HepG2 (cell line): ENCODE results near the gene SAMD10. TPM values are rescaled to one million over a fixed set of nuclear protein-coding genes. Genes with fewer than 3 reads are reported as not detected.

ENCODE experiments used
- GPBP1L1 ChIP-seq: sonication (generic); formaldehyde crosslinking; IDR thresholded peaks from 2 replicates; pipeline ENCODE4 v1.5.0; 2020; ENCODE audit warnings: mild to moderate bottlenecking, missing genetic modification reagents
- HNF4G ChIP-seq, 2 experiments: sonication (generic) in 1 of 2; formaldehyde crosslinking in 1 of 2; IDR thresholded peaks; 2 replicates each; pipeline versions ENCODE4 v1.4.0 to v1.6.1; 2011 to 2020; ENCODE audit warnings: borderline replicate concordance in 2 of 2, low read depth in 2 of 2, mild to moderate bottlenecking in 2 of 2, low read length in 1 of 2, missing genetic modification reagents in 1 of 2, moderate library complexity in 1 of 2
- ISL2 ChIP-seq: sonication (generic); formaldehyde crosslinking; IDR thresholded peaks from 2 replicates; pipeline ENCODE4 v1.5.0; 2020; ENCODE audit warnings: missing genetic modification reagents
- KAT7 ChIP-seq: IDR thresholded peaks from 2 replicates; pipeline ENCODE4 v1.6.1; 2018; ENCODE audit warnings: borderline replicate concordance, missing compliant biosample characterization
- KDM4B ChIP-seq: sonication (generic); formaldehyde crosslinking; IDR thresholded peaks from 2 replicates; pipeline ENCODE4 v1.4.0; 2020; ENCODE audit warnings: missing genetic modification reagents
- KLF12 ChIP-seq: sonication (generic); formaldehyde crosslinking; IDR thresholded peaks from 2 replicates; pipeline ENCODE4 v1.4.0; 2020; ENCODE audit warnings: missing genetic modification reagents, borderline replicate concordance
- KLF6 ChIP-seq: IDR thresholded peaks from 2 replicates; pipeline ENCODE4 v1.8.0; 2016; ENCODE audit warnings: missing biosample characterization, missing genetic modification reagents
- MEIS1 ChIP-seq: sonication (generic); formaldehyde crosslinking; IDR thresholded peaks from 2 replicates; pipeline ENCODE4 v1.9.0; 2021; ENCODE audit warnings: mild to moderate bottlenecking, missing genetic modification reagents, moderate library complexity, borderline replicate concordance
- NRL ChIP-seq: sonication (generic); formaldehyde crosslinking; IDR thresholded peaks from 2 replicates; pipeline ENCODE4 v1.5.0; 2020; ENCODE audit warnings: missing genetic modification reagents, mild to moderate bottlenecking, moderate library complexity, borderline replicate concordance
- PAF1 ChIP-seq: IDR thresholded peaks from 2 replicates; pipeline ENCODE4 v1.6.1; 2016; ENCODE audit warnings: missing genetic modification reagents, missing compliant biosample characterization
- REPIN1 ChIP-seq: sonication (generic); formaldehyde crosslinking; IDR thresholded peaks from 2 replicates; pipeline ENCODE4 v1.8.0; 2022; ENCODE audit warnings: missing genetic modification reagents, low read depth, mild to moderate bottlenecking, borderline replicate concordance
- SP5 ChIP-seq: IDR thresholded peaks from 2 replicates; pipeline ENCODE4 v1.6.1; 2016; ENCODE audit warnings: low read depth, borderline replicate concordance
- STAT6 ChIP-seq: sonication (generic); formaldehyde crosslinking; IDR thresholded peaks from 2 replicates; pipeline ENCODE4 v1.4.0; 2020; ENCODE audit warnings: missing genetic modification reagents, mild to moderate bottlenecking, borderline replicate concordance
- TBP ChIP-seq: sonication (generic); formaldehyde crosslinking; IDR thresholded peaks from 2 replicates; pipeline ENCODE4 v1.5.0; 2020; ENCODE audit warnings: missing genetic modification reagents
- TOPORS ChIP-seq: sonication (generic); formaldehyde crosslinking; IDR thresholded peaks from 2 replicates; pipeline ENCODE4 v1.8.0; 2023; ENCODE audit warnings: mild to moderate bottlenecking, missing genetic modification reagents
- ZBED4 ChIP-seq: sonication (generic); formaldehyde crosslinking; IDR thresholded peaks from 2 replicates; pipeline ENCODE4 v1.4.0; 2020; ENCODE audit warnings: missing genetic modification reagents, borderline replicate concordance
- ZBTB3 ChIP-seq: sonication (generic); formaldehyde crosslinking; IDR thresholded peaks from 2 replicates; pipeline ENCODE4 v1.4.0; 2020; ENCODE audit warnings: low read depth, mild to moderate bottlenecking, moderate library complexity, missing genetic modification reagents, borderline replicate concordance
- ZFP90 ChIP-seq: sonication (generic); formaldehyde crosslinking; IDR thresholded peaks from 2 replicates; pipeline ENCODE4 v1.8.0; 2022; ENCODE audit warnings: missing genetic modification reagents, mild to moderate bottlenecking, inconsistent platforms, borderline replicate concordance
- ZNF761 ChIP-seq: sonication (generic); formaldehyde crosslinking; conservative IDR thresholded peaks from 2 replicates; pipeline ENCODE4 v1.4.0; 2020; ENCODE audit warnings: mild to moderate bottlenecking, missing genetic modification reagents
- ZNF790 ChIP-seq: sonication (generic); formaldehyde crosslinking; IDR thresholded peaks from 2 replicates; pipeline ENCODE4 v1.8.0; 2022; ENCODE audit warnings: missing genetic modification reagents, mild to moderate bottlenecking, borderline replicate concordance
- polyA plus RNA-seq, 8 experiments: library from polyadenylated mRNA; depleted of rRNA in 3 of 8; stranded (reverse) in 7 of 8; unstranded in 1 of 8; fragments of >200 nt; fragmentation: Illumina TruSeq in 4 of 8; extraction: Trizol in 4 of 8; gene quantifications; 2 replicates each; pipeline versions ENCODE4 v1.2.1 to v1.2.3, GENCODE V29; 2011 to 2016; ENCODE audit warnings: low read depth in 4 of 8, missing spikeins in 1 of 8, mixed read lengths in 1 of 8; ENCODE audit not compliant: insufficient read depth in 1 of 8
- total RNA-seq, 5 experiments: library from RNA; depleted of rRNA; stranded (reverse); fragments of >200 nt; fragmentation: Illumina TruSeq; extraction: Trizol; gene quantifications; 2 replicates each; pipeline ENCODE4 v1.2.3, GENCODE V29; 2016; ENCODE audit warnings: low read depth in 1 of 5

Gene SAMD10
- total and polyA plus RNA-seq, 2 of the 13 experiments (the other 11 are each of a cell fraction or from before 2014, with no cell fraction given): 6.1 to 11.0 TPM

- TF ChIP-seq STAT6 (CRISPR knock-in tag) (no peak), MEIS1 (CRISPR knock-in tag) (no peak), PAF1 (no peak), TBP (CRISPR knock-in tag) (no peak), ZNF761 (no peak), ZFP90 (CRISPR knock-in tag) (no peak), ISL2 (no peak), GPBP1L1 (CRISPR knock-in tag) (no peak), ZBED4 (no peak), ZBTB3 (CRISPR knock-in tag) (no peak), TOPORS (CRISPR knock-in tag) (no peak), KLF12 (no peak), REPIN1 (CRISPR knock-in tag) (no peak), SP5 (CRISPR knock-in tag) (peak; percentile 44), NRL (peak; percentile 96), KAT7 (CRISPR knock-in tag) (peak; percentile 74; the same call in 1 of the 2 replicates), ZNF790 (CRISPR knock-in tag) (no peak), KDM4B (CRISPR knock-in tag) (no peak), KLF6 (no peak), HNF4G (IDR thresholded peaks at IDR 0.05; ENCODE audit: borderline replicate concordance, low read depth, low read length) (no peak), HNF4G (CRISPR knock-in tag; IDR thresholded peaks at IDR 0.05; ENCODE audit: borderline replicate concordance, low read depth) (no peak)
Measured at GRCh38 chr20:64023361-64024140, 44.1 kb upstream of the SAMD10 start (continued).
